GM12892 (cell line): ENCODE data around the gene METTL14.

Source experiments
- DNase-seq: peaks from one replicate; pipeline ENCODE4 v3.0.0; 2011; ENCODE audit not compliant: insufficient read length
- FAIRE-seq: peaks from 2 replicates; lab custom pipeline; 2011; peaks lifted over from hg19 to GRCh38; lab: Jason Lieb, UNC
- POLR2A ChIP-seq: IDR thresholded peaks from 2 replicates; pipeline ENCODE4 v1.6.1; 2011; ENCODE audit warnings: low read depth, low read length, control low read depth
- POLR2AphosphoS5 ChIP-seq: IDR thresholded peaks from 2 replicates; pipeline ENCODE4 v1.6.1; 2011; ENCODE audit warnings: low read depth, low read length, control low read depth
- TAF1 ChIP-seq: IDR thresholded peaks from 2 replicates; pipeline ENCODE4 v1.6.1; 2011; ENCODE audit warnings: low read depth, mild to moderate bottlenecking, control low read depth, low read length, borderline replicate concordance

Gene METTL14

DNA sequence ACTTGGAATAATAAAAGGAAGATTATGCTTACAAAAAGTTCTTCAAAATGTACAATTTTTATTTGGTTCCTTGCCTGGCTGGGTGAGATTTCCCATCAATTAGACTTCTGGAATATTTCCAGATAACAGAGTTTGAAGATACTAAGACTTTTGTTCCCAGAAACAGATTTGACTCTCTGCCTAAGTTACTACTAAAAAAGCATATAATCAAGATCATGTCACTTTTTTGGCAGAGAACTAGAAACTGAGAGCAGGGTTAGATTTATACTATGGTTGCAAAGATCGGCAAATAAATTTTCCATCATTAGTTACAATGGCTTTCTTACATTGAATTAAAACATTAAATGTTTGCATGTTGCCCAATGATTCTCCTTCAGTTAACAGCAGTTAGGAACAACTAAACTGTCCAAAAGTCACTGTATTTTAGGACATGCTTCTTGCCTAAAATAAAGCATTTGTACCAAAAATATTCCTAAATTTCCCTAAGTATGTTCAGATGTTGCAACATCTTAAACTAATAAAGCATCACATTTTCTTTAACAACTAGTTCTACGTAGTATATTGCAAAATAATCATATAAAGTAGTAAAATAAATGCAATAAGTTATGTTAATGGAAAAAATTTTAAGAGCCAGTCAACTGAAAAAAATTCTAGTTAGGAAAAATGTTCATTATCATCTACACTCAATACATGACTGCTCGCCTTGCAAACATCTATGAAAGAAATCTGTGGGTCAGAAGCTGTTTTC lies 77.7 kb downstream of the METTL14 start:
- TF ChIP-seq TAF1 (no peak), POLR2AphosphoS5 (no peak), POLR2A (no peak)
- DNase-seq, result no peak
- FAIRE-seq, result peak; percentile 44
